GM12878 (cell line): ENCODE results near the gene NSMCE1. TPM values are rescaled to one million over a fixed set of nuclear protein-coding genes. Genes with fewer than 3 reads are reported as not detected.

Experiments used
- ATAC-seq: fragments of 200-7000 bp; cut with Tn5 transposase; 3 replicates; pipeline ENCODE4 v1.9.1; 2020; ENCODE audit warnings: mild to moderate bottlenecking, moderate library complexity
- BruUV-seq: library from RNA; stranded (reverse); fragments of 400-500 nt; replicated peaks from 2 replicates; lab custom pipeline; 2021; lab: Mats Ljungman, UMichigan
- CTCF ChIA-PET: fragments of 300-600 bp; sonication (Branson Sonifier 250); formaldehyde crosslinking; extraction: SDS; loops from one replicate; lab custom pipeline; 2021; ENCODE audit warnings: inconsistent platforms; lab: Yijun Ruan, JAX
- POLR2A ChIA-PET: fragments of 350-600 bp; formaldehyde crosslinking; extraction: SDS; loops from one replicate; lab custom pipeline; 2021; ENCODE audit warnings: inconsistent platforms; lab: Charles Lee
- RAD21 ChIA-PET: fragments of 300-600 bp; sonication (Branson Sonifier 250); formaldehyde crosslinking; loops from one replicate; lab custom pipeline; 2023; ENCODE audit warnings: antibody characterized with exemption; ENCODE audit not compliant: unreplicated experiment; lab: Charles Lee
- SMC1A ChIA-PET: fragments of 300-600 bp; sonication (Branson Sonifier 250); formaldehyde crosslinking; loops from one replicate; lab custom pipeline; 2023; ENCODE audit not compliant: unreplicated experiment, uncharacterized antibody; lab: Charles Lee
- DNase-seq: peaks from one replicate; pipeline ENCODE4 v3.0.0-alpha.2; 2011; ENCODE audit warnings: low read depth, low spot score
- FAIRE-seq: peaks from 3 replicates; lab custom pipeline; 2011; peaks lifted over from hg19 to GRCh38; lab: Jason Lieb, UNC
- H2AFZ ChIP-seq: 2 replicates; pipeline ENCODE4 v1.6.0; 2011; ENCODE audit warnings: low read depth, low read length, control low read depth; ENCODE audit not compliant: control insufficient read depth
- H3K27ac ChIP-seq: 2 replicates; pipeline ENCODE4 v1.5.1; 2011; ENCODE audit warnings: control low read depth; ENCODE audit not compliant: control insufficient read depth, insufficient read depth
- H3K27me3 ChIP-seq, 2 experiments: replicated peaks in 1 of 2; 2 replicates each; pipeline versions ENCODE4 v1.6.0 to v1.6.1; 2011; ENCODE audit warnings: low read length in 1 of 2; ENCODE audit not compliant: control insufficient read depth in 2 of 2, insufficient read depth in 2 of 2
- H3K36me3 ChIP-seq, 2 experiments: 2 replicates each; pipeline ENCODE4 v1.5.1; 2011; ENCODE audit warnings: low read length in 1 of 2; ENCODE audit not compliant: control insufficient read depth in 2 of 2, insufficient read depth in 2 of 2
- H3K4me1 ChIP-seq: 2 replicates; pipeline ENCODE4 v1.6.1; 2011; ENCODE audit warnings: mild to moderate bottlenecking, low read length, moderate library complexity, mixed read lengths; ENCODE audit not compliant: control insufficient read depth, insufficient read depth
- H3K4me2 ChIP-seq: 2 replicates; pipeline ENCODE4 v1.6.0; 2011; ENCODE audit warnings: control low read depth; ENCODE audit not compliant: control insufficient read depth, insufficient read depth
- H3K4me3 ChIP-seq: fragments of 200-600 bp; sonication (generic); 2 replicates; pipeline ENCODE4 v1.5.1; 2016
- H3K79me2 ChIP-seq: 2 replicates; pipeline ENCODE4 v1.6.0; 2011; ENCODE audit warnings: low read length; ENCODE audit not compliant: control insufficient read depth, insufficient read depth
- H3K9ac ChIP-seq: 2 replicates; pipeline ENCODE4 v1.8.0; 2011; ENCODE audit warnings: low read length, control low read depth, mixed read lengths; ENCODE audit not compliant: control insufficient read depth, insufficient read depth
- H3K9me3 ChIP-seq: replicated peaks from 3 replicates; pipeline ENCODE4 v1.5.1; 2011; ENCODE audit warnings: mild to moderate bottlenecking, low read length; ENCODE audit not compliant: control insufficient read depth, insufficient read depth
- H4K20me1 ChIP-seq: 2 replicates; pipeline ENCODE4 v1.6.0; 2011; ENCODE audit not compliant: control insufficient read depth, insufficient read depth
- CBX5 ChIP-seq: sonication (generic); IDR thresholded peaks from 2 replicates; pipeline ENCODE4 v1.6.1; 2016; ENCODE audit warnings: low read depth, moderate library complexity, mild to moderate bottlenecking, inconsistent platforms
- CREM ChIP-seq: IDR thresholded peaks from 2 replicates; pipeline ENCODE4 v1.6.1; 2014; ENCODE audit warnings: antibody characterized with exemption, low read depth
- NFYB ChIP-seq: IDR thresholded peaks from 2 replicates; pipeline ENCODE4 v1.6.1; 2011; ENCODE audit warnings: low read depth, mild to moderate bottlenecking, low read length, improper control_type of control experiment, moderate library complexity; ENCODE audit not compliant: insufficient read depth
- TARDBP ChIP-seq: IDR thresholded peaks from 2 replicates; pipeline ENCODE4 v1.6.1; 2016; ENCODE audit warnings: borderline replicate concordance
- TCF12 ChIP-seq: IDR thresholded peaks from 2 replicates; pipeline ENCODE4 v1.6.1; 2011; ENCODE audit warnings: low read depth, mild to moderate bottlenecking, low read length
- WGBS: methylation state at CpG from one replicate; pipeline ENCODE4 v1.1.6; 2016; ENCODE audit warnings: low lambda C conversion rate; ENCODE audit not compliant: insufficient replicate concordance, insufficient coverage; ENCODE audit errors: missing lambda C conversion rate; 5-methylcytosine and 5-hydroxymethylcytosine counted together
- in situ Hi-C: fragments of 300-500 bp; cut with MboI; formaldehyde crosslinking; loops from 9 replicates; pipeline ENCODE4 v1.14.3; 2018; ENCODE audit warnings: mixed read lengths
- intact Hi-C: fragments of 100-400 bp; cut with micrococcal nuclease; formaldehyde crosslinking; loops from one replicate; pipeline ENCODE4 v1.14.2; 2022; ENCODE audit not compliant: unreplicated experiment
- polyA plus RNA-seq, 11 experiments: library from polyadenylated mRNA; depleted of rRNA in 4 of 11; unstranded in 6 of 11; stranded (reverse) in 5 of 11; fragments of >200 nt; fragmentation: Nextera tagmentation in 4 of 11; fragmentation: Illumina TruSeq in 1 of 11; extraction: Ambion mirVana in 4 of 11; extraction: Trizol in 1 of 11; gene quantifications; 1 replicate in 1 of 11; 2 replicates in 10 of 11; pipeline versions ENCODE4 v1.2.1 to v1.2.3, GENCODE V29; 2011 to 2016; ENCODE audit warnings: inconsistent platforms in 2 of 11, missing spikeins in 2 of 11, low read depth in 1 of 11
- total RNA-seq, 4 experiments: library from RNA; depleted of rRNA in 3 of 4; stranded (reverse); fragments of >200 nt in 3 of 4; fragmentation: Illumina TruSeq in 1 of 4; extraction: Trizol in 1 of 4; gene quantifications; 2 replicates each; pipeline versions ENCODE4 v1.2.1 to v1.2.3, GENCODE V29; 2013 to 2021
- TF ChIP-seq, protein P1 (sequence below): IDR thresholded peaks from 2 replicates; pipeline ENCODE4 v1.6.1; 2012; ENCODE audit warnings: mild to moderate bottlenecking, low read depth, low read length
- TF ChIP-seq, protein P2 (sequence below): IDR thresholded peaks from 2 replicates; pipeline ENCODE4 v1.6.1; 2012; ENCODE audit warnings: low read length, inconsistent platforms
- TF ChIP-seq, protein P3 (sequence below): fragments of 150-350 bp; IDR thresholded peaks from 2 replicates; pipeline ENCODE4 v1.6.1; 2014; ENCODE audit warnings: mild to moderate bottlenecking, low read depth, low read length

NSMCE1 gene
- total and polyA plus RNA-seq, 10 of the 15 experiments (the other 5 are each of a cell fraction or from before 2014, with no cell fraction given): 54.0 to 214 (median 71.4) TPM

DNA sequence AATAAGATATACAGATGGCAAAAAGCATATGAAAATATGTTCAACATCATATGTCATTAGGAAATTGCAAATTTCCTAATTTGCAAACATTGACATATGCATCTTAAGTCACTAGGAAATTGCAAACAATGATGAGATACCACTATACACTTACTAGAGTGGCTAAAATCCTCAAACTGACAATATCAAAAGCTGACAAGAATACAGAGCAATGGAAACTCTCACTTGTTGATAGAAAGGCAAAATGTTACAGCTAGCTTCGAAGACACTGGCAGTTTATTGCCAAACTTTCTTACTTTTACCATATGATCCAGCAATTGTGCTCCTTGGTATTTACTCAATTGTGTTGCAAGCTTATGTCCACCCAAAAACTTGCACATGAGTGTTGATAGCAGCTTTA is 40.2 kb upstream of the NSMCE1 start:
- ChIA-PET SMC1A (interaction anchor here (0.8 to 0.9 kb wide), 2 partner anchors 35 to 128 kb away, joined by 3 to 4 read pairs; no protein-coding TSS in a partner anchor), CTCF (interaction anchor here (0.9 kb wide), 1 partner anchor 72 kb away, joined by 5 read pairs; no protein-coding TSS in a partner anchor)

More for the DNA sequence above, 40.2 kb upstream of the NSMCE1 start:
- Histone ChIP-seq H3K4me1 (no peaks in the 10 kb centered on the region), H3K36me3 (no peaks in the 10 kb centered on the region), H3K4me3 (no peak overlapping the region), H2AFZ (no peak overlapping the region), H3K4me2 (no peak overlapping the region), H3K27me3 (0 out of 4 replicates have a peak, but pooled peaks cover 0 to 2% of the 10 kb centered on the region in 2 experiments), H3K9ac (no peak overlapping the region), H4K20me1 (no peaks in the 10 kb centered on the region)
- POLR2A ChIA-PET: no interaction called here
- in situ Hi-C loops: no loop called here
- RAD21 ChIA-PET: no interaction called here
- no peak for FAIRE-seq
- BruUV-seq: no TSS peak
- TF ChIP-seq CBX5 (0 out of 2 replicates have a peak, but pooled peaks have one; percentile 25), TARDBP (no peak), CREM (no peak), TCF12 (no peak), NFYB (no peak)
- TF ChIP-seq, protein P1, sequence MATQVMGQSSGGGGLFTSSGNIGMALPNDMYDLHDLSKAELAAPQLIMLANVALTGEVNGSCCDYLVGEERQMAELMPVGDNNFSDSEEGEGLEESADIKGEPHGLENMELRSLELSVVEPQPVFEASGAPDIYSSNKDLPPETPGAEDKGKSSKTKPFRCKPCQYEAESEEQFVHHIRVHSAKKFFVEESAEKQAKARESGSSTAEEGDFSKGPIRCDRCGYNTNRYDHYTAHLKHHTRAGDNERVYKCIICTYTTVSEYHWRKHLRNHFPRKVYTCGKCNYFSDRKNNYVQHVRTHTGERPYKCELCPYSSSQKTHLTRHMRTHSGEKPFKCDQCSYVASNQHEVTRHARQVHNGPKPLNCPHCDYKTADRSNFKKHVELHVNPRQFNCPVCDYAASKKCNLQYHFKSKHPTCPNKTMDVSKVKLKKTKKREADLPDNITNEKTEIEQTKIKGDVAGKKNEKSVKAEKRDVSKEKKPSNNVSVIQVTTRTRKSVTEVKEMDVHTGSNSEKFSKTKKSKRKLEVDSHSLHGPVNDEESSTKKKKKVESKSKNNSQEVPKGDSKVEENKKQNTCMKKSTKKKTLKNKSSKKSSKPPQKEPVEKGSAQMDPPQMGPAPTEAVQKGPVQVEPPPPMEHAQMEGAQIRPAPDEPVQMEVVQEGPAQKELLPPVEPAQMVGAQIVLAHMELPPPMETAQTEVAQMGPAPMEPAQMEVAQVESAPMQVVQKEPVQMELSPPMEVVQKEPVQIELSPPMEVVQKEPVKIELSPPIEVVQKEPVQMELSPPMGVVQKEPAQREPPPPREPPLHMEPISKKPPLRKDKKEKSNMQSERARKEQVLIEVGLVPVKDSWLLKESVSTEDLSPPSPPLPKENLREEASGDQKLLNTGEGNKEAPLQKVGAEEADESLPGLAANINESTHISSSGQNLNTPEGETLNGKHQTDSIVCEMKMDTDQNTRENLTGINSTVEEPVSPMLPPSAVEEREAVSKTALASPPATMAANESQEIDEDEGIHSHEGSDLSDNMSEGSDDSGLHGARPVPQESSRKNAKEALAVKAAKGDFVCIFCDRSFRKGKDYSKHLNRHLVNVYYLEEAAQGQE: no peak
- TF ChIP-seq, protein P2, sequence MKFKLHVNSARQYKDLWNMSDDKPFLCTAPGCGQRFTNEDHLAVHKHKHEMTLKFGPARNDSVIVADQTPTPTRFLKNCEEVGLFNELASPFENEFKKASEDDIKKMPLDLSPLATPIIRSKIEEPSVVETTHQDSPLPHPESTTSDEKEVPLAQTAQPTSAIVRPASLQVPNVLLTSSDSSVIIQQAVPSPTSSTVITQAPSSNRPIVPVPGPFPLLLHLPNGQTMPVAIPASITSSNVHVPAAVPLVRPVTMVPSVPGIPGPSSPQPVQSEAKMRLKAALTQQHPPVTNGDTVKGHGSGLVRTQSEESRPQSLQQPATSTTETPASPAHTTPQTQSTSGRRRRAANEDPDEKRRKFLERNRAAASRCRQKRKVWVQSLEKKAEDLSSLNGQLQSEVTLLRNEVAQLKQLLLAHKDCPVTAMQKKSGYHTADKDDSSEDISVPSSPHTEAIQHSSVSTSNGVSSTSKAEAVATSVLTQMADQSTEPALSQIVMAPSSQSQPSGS: no peak
- TF ChIP-seq, protein P3, sequence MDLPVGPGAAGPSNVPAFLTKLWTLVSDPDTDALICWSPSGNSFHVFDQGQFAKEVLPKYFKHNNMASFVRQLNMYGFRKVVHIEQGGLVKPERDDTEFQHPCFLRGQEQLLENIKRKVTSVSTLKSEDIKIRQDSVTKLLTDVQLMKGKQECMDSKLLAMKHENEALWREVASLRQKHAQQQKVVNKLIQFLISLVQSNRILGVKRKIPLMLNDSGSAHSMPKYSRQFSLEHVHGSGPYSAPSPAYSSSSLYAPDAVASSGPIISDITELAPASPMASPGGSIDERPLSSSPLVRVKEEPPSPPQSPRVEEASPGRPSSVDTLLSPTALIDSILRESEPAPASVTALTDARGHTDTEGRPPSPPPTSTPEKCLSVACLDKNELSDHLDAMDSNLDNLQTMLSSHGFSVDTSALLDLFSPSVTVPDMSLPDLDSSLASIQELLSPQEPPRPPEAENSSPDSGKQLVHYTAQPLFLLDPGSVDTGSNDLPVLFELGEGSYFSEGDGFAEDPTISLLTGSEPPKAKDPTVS: no peak
- TF ChIP-seq, all 136 proteins: peak for 1
- no peak for DNase-seq
- intact Hi-C loops: no loop called here
- Histone ChIP-seq H3K9me3 (peaks cover 5% of the 10 kb centered on the region), H3K27ac (no peak overlapping the region), H3K79me2 (peaks cover under 1% of the 10 kb centered on the region; the same call in 1 of the 2 replicates)
- no peak for ATAC-seq
- WGBS: 31% methylated on average over 1 of the region's 1 CpG
